ENCODE results near the gene MCC. TPM values are rescaled to one million over a fixed set of nuclear protein-coding genes. Genes with fewer than 3 reads are reported as not detected.

The MCC gene
- total RNA-seq, 2 donors from 2014 or later: 7.5 to 9.9 TPM

DNA sequence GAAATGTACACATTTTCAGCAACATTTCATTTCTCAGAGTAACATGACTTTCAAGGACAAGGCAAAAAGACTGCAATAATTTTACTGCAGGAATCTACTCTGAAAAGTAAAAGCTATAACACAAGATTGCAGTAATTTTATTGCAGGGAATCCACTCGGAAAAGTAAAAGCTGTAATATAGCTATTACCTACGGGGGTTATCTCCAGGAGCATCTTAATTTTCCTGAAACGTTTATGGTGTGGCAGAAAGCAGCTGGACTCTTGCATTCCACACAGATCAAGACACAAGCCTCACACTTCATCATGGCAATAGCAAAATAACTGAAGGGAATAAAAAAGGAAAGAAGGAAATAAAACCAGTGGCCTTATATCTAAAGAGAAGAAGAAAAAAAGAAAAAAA, 224.7 kb downstream of the MCC start:
- peaks cover 12% of the 10 kb centered on the region for H3K4me1 ChIP-seq
- no peaks in the 10 kb centered on the region for H3K9me3 ChIP-seq
- H3K36me3 ChIP-seq (replicated peaks in 1 of 2; ENCODE audit: insufficient read depth in 1 of 2, low read depth in 2 of 2): no peaks in the 10 kb centered on the region
- WGBS, 2 donors: 37 to 49% methylated on average over 3 of the region's 3 CpGs
- TF ChIP-seq, protein P1, sequence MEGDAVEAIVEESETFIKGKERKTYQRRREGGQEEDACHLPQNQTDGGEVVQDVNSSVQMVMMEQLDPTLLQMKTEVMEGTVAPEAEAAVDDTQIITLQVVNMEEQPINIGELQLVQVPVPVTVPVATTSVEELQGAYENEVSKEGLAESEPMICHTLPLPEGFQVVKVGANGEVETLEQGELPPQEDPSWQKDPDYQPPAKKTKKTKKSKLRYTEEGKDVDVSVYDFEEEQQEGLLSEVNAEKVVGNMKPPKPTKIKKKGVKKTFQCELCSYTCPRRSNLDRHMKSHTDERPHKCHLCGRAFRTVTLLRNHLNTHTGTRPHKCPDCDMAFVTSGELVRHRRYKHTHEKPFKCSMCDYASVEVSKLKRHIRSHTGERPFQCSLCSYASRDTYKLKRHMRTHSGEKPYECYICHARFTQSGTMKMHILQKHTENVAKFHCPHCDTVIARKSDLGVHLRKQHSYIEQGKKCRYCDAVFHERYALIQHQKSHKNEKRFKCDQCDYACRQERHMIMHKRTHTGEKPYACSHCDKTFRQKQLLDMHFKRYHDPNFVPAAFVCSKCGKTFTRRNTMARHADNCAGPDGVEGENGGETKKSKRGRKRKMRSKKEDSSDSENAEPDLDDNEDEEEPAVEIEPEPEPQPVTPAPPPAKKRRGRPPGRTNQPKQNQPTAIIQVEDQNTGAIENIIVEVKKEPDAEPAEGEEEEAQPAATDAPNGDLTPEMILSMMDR (IDR thresholded peaks at IDR 0.05): no peak
- no peak for TF ChIP-seq POLR2A (IDR thresholded peaks at IDR 0.05)
- no peak for ATAC-seq
- H3K4me3 ChIP-seq: no peak overlapping the region
- intact Hi-C loops (cut with DNase I): no loop called here
- no peak overlapping the region for H3K27ac ChIP-seq
- no peaks in the 10 kb centered on the region for H3K27me3 ChIP-seq
- no peak for DNase-seq

DNA sequence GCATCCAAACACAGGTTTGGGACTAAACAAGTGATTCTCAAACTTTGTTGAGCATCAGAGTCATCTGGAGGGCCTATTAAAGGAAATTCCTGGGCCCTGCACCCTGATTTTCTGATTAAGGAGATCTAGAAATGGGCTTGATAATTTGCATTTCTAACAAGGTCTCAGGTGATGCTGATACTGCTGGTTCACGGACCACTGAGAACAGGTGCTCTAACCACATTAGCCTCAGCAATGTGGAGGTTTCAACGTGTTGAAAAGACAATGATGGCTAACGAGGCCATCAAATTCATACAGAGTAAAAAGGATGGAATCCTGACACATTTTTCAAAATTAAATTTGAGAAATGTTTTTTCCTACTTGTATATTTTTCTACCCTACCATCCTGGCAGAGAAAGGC, 225.6 kb downstream of the MCC start:
- Histone ChIP-seq H3K36me3 (replicated peaks in 1 of 2; ENCODE audit: insufficient read depth in 1 of 2, low read depth in 2 of 2) (no peaks in the 10 kb centered on the region), H3K27me3 (no peaks in the 10 kb centered on the region), H3K4me1 (peaks cover 12% of the 10 kb centered on the region), H3K27ac (no peak overlapping the region), H3K4me3 (no peak overlapping the region), H3K9me3 (no peaks in the 10 kb centered on the region)
- DNase-seq (no peak), ATAC-seq (no peak)
- 71 to 76% methylated on average over 3 of the region's 3 CpGs for WGBS, 2 donors
- TF ChIP-seq, protein P1 (IDR thresholded peaks at IDR 0.05): no peak
- TF ChIP-seq POLR2A (IDR thresholded peaks at IDR 0.05): no peak
- intact Hi-C loops (cut with DNase I): no loop called here

DNA sequence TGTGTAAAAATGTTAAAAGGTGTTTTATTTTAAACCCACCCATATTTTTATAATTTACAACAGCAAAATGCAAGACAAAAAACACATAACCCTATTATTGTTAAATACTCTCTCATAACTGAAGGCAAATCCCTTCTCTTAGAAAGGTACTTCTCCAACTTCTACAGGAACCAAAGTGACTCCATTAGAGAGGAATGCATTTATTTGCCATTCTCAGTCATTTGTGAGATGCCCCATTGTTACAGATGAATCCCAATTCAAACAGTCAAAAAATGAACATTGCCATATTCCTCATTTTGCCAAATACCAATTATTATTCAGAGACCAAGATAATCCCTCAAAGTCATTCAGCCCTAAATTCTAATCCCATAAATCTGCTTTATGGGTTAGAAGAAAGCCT, 229.2 kb downstream of the MCC start:
- ATAC-seq (no peak), DNase-seq (no peak)
- H3K27me3 ChIP-seq: no peaks in the 10 kb centered on the region
- H3K27ac ChIP-seq: no peak overlapping the region
- TF ChIP-seq, protein P1 (IDR thresholded peaks at IDR 0.05): no peak
- no peak for TF ChIP-seq POLR2A (IDR thresholded peaks at IDR 0.05)
- intact Hi-C loops (cut with DNase I): no loop called here
- H3K9me3 ChIP-seq: no peaks in the 10 kb centered on the region
- H3K4me1 ChIP-seq: peaks cover 3% of the 10 kb centered on the region
- no peaks in the 10 kb centered on the region for H3K36me3 ChIP-seq (replicated peaks in 1 of 2; ENCODE audit: insufficient read depth in 1 of 2, low read depth in 2 of 2)
- H3K4me3 ChIP-seq: no peak overlapping the region

DNA sequence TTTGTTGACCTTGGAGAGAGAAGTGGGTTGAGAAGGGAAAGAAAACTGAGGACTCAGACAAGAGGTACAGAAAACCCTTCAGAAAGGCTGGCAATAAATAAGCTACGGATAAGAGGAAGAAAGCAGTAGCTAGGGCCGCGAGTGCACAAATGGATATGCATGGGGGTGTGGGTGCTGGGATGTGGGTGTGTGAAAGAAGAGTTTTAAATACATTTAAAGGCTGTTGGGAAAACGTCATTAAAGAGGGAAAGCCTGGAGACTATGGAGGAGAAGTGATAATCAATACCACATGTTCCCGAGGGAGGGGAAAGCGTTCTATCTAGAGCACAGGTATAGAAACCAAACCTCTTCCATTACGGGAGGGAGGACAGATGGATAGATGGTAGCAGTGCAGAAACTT, 230.7 kb downstream of the MCC start:
- 81 to 82% methylated on average over 7 of the region's 7 CpGs for WGBS, 2 donors
- no peak for DNase-seq
- no peaks in the 10 kb centered on the region for H3K9me3 ChIP-seq

More for the DNA sequence above, 230.7 kb downstream of the MCC start:
- TF ChIP-seq, protein P1 (IDR thresholded peaks at IDR 0.05): no peak
- TF ChIP-seq POLR2A (IDR thresholded peaks at IDR 0.05): no peak
- Histone ChIP-seq H3K4me1 (no peaks in the 10 kb centered on the region), H3K27me3 (no peaks in the 10 kb centered on the region), H3K36me3 (replicated peaks in 1 of 2; ENCODE audit: insufficient read depth in 1 of 2, low read depth in 2 of 2) (no peaks in the 10 kb centered on the region), H3K4me3 (no peak overlapping the region), H3K27ac (no peak overlapping the region)
- intact Hi-C loops (cut with DNase I): no loop called here
- no peak for ATAC-seq
